ENCODE data around the gene KCNK4.
"Not testable (repeated sequence)": the region's sequence is repeated elsewhere in the genome, so short reads cannot be mapped to it uniquely, and the experiment has no call there.

The KCNK4 gene

GRCh38 chr11:64314146-64314804 lies 23.2 kb downstream of the KCNK4 start:
- peaks cover 2% of the 10 kb centered on the region for H3K79me1 ChIP-seq (ENCODE audit: low read length)
- no peak overlapping the region for H3K4me3 ChIP-seq (ENCODE audit: low read length)
- H3K9ac ChIP-seq (ENCODE audit: low read length), result no peak overlapping the region
- no peak overlapping the region for H3K4ac ChIP-seq (ENCODE audit: low read depth, low read length)
- H2AK5ac ChIP-seq (ENCODE audit: low read length), result no peak overlapping the region
- H3K4me2 ChIP-seq (ENCODE audit: low read length), result no peak overlapping the region
- no peak overlapping the region for H3K23ac ChIP-seq (ENCODE audit: low read length)
- no peak overlapping the region for H3K27ac ChIP-seq (ENCODE audit: low read depth, low read length)
- no peak overlapping the region for H3K18ac ChIP-seq (ENCODE audit: low read length)
- no peak overlapping the region for H2BK15ac ChIP-seq (replicated peaks; ENCODE audit: low read depth)
- H3K79me2 ChIP-seq (ENCODE audit: control insufficient read depth, insufficient read depth, low read length), result peaks cover 4% of the 10 kb centered on the region
- no peaks in the 10 kb centered on the region for H3K36me3 ChIP-seq (ENCODE audit: control insufficient read depth, insufficient read depth, low read length)
- no peak overlapping the region for H4K8ac ChIP-seq (ENCODE audit: low read depth, low read length)
- H2BK120ac ChIP-seq (ENCODE audit: low read depth, low read length), result no peak overlapping the region
- H4K5ac ChIP-seq (ENCODE audit: low read length), result no peak overlapping the region
- H2BK5ac ChIP-seq (ENCODE audit: low read length), result no peak overlapping the region
- no CpG with 5 or more reads among the region's 19 CpGs for WGBS (ENCODE audit: extremely low coverage, insufficient coverage, low lambda C conversion rate)
- DNase-seq, result no peak
- peaks cover 2% of the 10 kb centered on the region for H3K4me1 ChIP-seq (ENCODE audit: control insufficient read depth, low read depth, low read length)
- no peaks in the 10 kb centered on the region for H3K27me3 ChIP-seq (ENCODE audit: insufficient read depth, low read length, poor library complexity)
- H3K56ac ChIP-seq (ENCODE audit: low read length), result no peak overlapping the region

DNA sequence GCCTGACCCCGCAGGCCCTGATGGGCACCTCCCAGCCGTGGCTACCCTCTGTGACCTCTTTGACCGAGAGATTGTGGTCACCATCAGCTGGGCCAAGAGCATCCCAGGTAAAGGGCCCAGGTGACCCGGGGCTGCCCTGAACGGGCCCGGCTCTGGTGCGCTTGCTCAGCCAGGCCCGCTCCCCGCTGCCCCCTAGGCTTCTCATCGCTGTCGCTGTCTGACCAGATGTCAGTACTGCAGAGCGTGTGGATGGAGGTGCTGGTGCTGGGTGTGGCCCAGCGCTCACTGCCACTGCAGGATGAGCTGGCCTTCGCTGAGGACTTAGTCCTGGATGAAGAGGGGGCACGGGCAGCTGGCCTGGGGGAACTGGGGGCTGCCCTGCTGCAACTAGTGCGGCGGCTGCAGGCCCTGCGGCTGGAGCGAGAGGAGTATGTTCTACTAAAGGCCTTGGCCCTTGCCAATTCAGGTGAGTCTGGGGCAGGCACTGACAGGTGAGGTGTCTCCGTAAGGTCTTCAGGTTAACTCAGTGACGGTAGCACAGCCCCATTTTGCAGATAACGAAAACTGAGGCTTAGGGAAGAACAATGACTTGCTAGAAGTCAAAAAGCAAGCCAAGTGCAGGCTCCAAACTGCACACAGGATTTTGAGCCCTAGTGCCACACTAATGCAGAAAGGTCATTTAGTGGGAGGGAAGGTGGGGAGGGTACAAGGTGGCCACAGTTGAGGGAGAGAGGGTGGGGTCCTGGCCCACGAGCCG lies 23.9 kb downstream of the KCNK4 start:
- Histone ChIP-seq H3K36me3 (ENCODE audit: control insufficient read depth, insufficient read depth, low read length) (no peaks in the 10 kb centered on the region), H3K4ac (ENCODE audit: low read depth, low read length) (no peak overlapping the region), H4K8ac (ENCODE audit: low read depth, low read length) (no peak overlapping the region), H3K56ac (ENCODE audit: low read length) (no peak overlapping the region), H3K79me2 (ENCODE audit: control insufficient read depth, insufficient read depth, low read length) (peaks cover 4% of the 10 kb centered on the region), H2BK5ac (ENCODE audit: low read length) (no peak overlapping the region), H3K9ac (ENCODE audit: low read length) (no peak overlapping the region), H3K4me2 (ENCODE audit: low read length) (no peak overlapping the region), H3K4me1 (ENCODE audit: control insufficient read depth, low read depth, low read length) (peaks cover 3% of the 10 kb centered on the region), H3K27me3 (ENCODE audit: insufficient read depth, low read length, poor library complexity) (no peaks in the 10 kb centered on the region), H3K23ac (ENCODE audit: low read length) (no peak overlapping the region), H2AK5ac (ENCODE audit: low read length) (no peak overlapping the region), H2BK15ac (replicated peaks; ENCODE audit: low read depth) (no peak overlapping the region), H4K5ac (ENCODE audit: low read length) (no peak overlapping the region), H3K4me3 (ENCODE audit: low read length) (no peak overlapping the region), H3K79me1 (ENCODE audit: low read length) (peaks cover 5% of the 10 kb centered on the region), H3K27ac (ENCODE audit: low read depth, low read length) (no peak overlapping the region), H3K18ac (ENCODE audit: low read length) (no peak overlapping the region), H2BK120ac (ENCODE audit: low read depth, low read length) (no peak overlapping the region)
- no CpG with 5 or more reads among the region's 24 CpGs for WGBS (ENCODE audit: extremely low coverage, insufficient coverage, low lambda C conversion rate)
- no peak for DNase-seq

DNA sequence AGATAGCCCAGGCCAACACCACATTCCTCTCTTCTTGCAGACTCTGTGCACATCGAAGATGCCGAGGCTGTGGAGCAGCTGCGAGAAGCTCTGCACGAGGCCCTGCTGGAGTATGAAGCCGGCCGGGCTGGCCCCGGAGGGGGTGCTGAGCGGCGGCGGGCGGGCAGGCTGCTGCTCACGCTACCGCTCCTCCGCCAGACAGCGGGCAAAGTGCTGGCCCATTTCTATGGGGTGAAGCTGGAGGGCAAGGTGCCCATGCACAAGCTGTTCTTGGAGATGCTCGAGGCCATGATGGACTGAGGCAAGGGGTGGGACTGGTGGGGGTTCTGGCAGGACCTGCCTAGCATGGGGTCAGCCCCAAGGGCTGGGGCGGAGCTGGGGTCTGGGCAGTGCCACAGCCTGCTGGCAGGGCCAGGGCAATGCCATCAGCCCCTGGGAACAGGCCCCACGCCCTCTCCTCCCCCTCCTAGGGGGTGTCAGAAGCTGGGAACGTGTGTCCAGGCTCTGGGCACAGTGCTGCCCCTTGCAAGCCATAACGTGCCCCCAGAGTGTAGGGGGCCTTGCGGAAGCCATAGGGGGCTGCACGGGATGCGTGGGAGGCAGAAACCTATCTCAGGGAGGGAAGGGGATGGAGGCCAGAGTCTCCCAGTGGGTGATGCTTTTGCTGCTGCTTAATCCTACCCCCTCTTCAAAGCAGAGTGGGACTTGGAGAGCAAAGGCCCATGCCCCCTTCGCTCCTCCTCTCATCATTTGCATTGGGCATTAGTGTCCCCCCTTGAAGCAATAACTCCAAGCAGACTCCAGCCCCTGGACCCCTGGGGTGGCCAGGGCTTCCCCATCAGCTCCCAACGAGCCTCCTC lies 24.8 kb downstream of the KCNK4 start:
- not testable (repeated sequence) for H3K27ac ChIP-seq (ENCODE audit: low read depth, low read length); H3K23ac ChIP-seq (ENCODE audit: low read length)
- WGBS (ENCODE audit: extremely low coverage, insufficient coverage, low lambda C conversion rate), result no CpG with 5 or more reads among the region's 25 CpGs

GRCh38 chr11:64316672-64317324 lies 25.7 kb downstream of the KCNK4 start:
- Histone ChIP-seq H3K18ac (ENCODE audit: low read length) (peak overlapping the region; percentile 84), H3K56ac (ENCODE audit: low read length) (peak overlapping the region; percentile 96), H2BK120ac (ENCODE audit: low read depth, low read length) (no peak overlapping the region), H3K23ac (ENCODE audit: low read length) (peak overlapping the region; percentile 83), H4K8ac (ENCODE audit: low read depth, low read length) (peak overlapping the region; percentile 58), H3K27ac (ENCODE audit: low read depth, low read length) (peak overlapping the region; percentile 86), H4K5ac (ENCODE audit: low read length) (no peak overlapping the region), H3K4me3 (ENCODE audit: low read length) (peak overlapping the region; percentile 91), H3K4me1 (ENCODE audit: control insufficient read depth, low read depth, low read length) (peaks cover 3% of the 10 kb centered on the region), H2BK15ac (replicated peaks; ENCODE audit: low read depth) (no peak overlapping the region), H2AK5ac (ENCODE audit: low read length) (peak overlapping the region; percentile 24), H3K79me1 (ENCODE audit: low read length) (peaks cover 7% of the 10 kb centered on the region), H3K27me3 (ENCODE audit: insufficient read depth, low read length, poor library complexity) (no peaks in the 10 kb centered on the region), H2BK5ac (ENCODE audit: low read length) (peak overlapping the region; percentile 54), H3K9ac (ENCODE audit: low read length) (peak overlapping the region; percentile 93), H3K79me2 (ENCODE audit: control insufficient read depth, insufficient read depth, low read length) (peaks cover 4% of the 10 kb centered on the region), H3K4me2 (ENCODE audit: low read length) (peak overlapping the region; percentile 20), H3K4ac (ENCODE audit: low read depth, low read length) (peak overlapping the region; percentile 57), H3K36me3 (ENCODE audit: control insufficient read depth, insufficient read depth, low read length) (no peaks in the 10 kb centered on the region)
- DNase-seq, result peak; percentile 79
- no CpG with 5 or more reads among the region's 32 CpGs for WGBS (ENCODE audit: extremely low coverage, insufficient coverage, low lambda C conversion rate)

More for the DNA sequence above, 24.8 kb downstream of the KCNK4 start:
- H3K9ac ChIP-seq (ENCODE audit: low read length); H3K4me3 ChIP-seq (ENCODE audit: low read length); H3K79me2 ChIP-seq (ENCODE audit: control insufficient read depth, insufficient read depth, low read length); H3K36me3 ChIP-seq (ENCODE audit: control insufficient read depth, insufficient read depth, low read length); H4K5ac ChIP-seq (ENCODE audit: low read length); H4K8ac ChIP-seq (ENCODE audit: low read depth, low read length); H3K79me1 ChIP-seq (ENCODE audit: low read length); H2BK15ac ChIP-seq (replicated peaks; ENCODE audit: low read depth); H2AK5ac ChIP-seq (ENCODE audit: low read length); H3K4me1 ChIP-seq (ENCODE audit: control insufficient read depth, low read depth, low read length); H3K18ac ChIP-seq (ENCODE audit: low read length); H3K4ac ChIP-seq (ENCODE audit: low read depth, low read length); H3K56ac ChIP-seq (ENCODE audit: low read length); H3K27me3 ChIP-seq (ENCODE audit: insufficient read depth, low read length, poor library complexity); DNase-seq; H3K4me2 ChIP-seq (ENCODE audit: low read length); H2BK120ac ChIP-seq (ENCODE audit: low read depth, low read length); H2BK5ac ChIP-seq (ENCODE audit: low read length): not testable (repeated sequence)

DNA sequence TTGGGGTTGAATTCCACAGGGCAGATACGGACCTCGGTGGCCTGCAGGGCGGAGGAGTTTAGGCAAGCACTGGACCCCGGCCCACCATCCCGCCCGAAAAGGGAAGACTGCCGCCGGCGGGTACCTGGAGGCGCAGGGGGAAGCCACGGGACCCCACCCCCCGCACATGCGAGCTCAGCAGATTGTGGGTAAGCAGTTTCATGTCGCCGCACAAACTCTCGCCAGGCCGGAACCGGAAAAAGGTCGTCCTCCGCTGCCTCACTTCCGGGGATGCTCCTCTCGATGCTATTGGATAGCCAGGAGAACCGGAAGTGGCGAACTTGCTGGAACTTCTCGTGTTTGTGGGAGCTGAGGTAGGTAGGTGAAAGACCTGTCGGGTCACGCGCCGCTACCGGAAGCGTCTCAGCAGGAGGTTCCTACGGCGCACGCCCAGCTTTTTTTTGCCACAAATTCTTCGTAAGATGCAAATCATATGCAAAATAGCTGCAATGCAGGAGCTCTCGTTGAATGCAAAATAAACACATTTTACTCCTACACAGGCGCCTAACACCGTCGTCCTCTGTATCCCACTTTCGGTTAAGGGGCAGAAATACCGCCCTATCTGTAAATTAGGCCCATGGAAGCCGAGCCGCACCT lies 26.3 kb downstream of the KCNK4 start, which contains the start of gene TRMT112:
TSS of gene TRMT112 (minus strand) at position 235 of the 636 bp plus-strand sequence. CDS start at position 202, 33 bp downstream.
- no CpG with 5 or more reads among the region's 43 CpGs for WGBS (ENCODE audit: extremely low coverage, insufficient coverage, low lambda C conversion rate)
- Histone ChIP-seq H4K8ac (ENCODE audit: low read depth, low read length) (peak within 1 kb of the TSS; percentile 93), H3K4me1 (ENCODE audit: control insufficient read depth, low read depth, low read length) (peaks cover 3% of the 10 kb centered on the region), H3K79me1 (ENCODE audit: low read length) (peaks cover 7% of the 10 kb centered on the region), H3K27me3 (ENCODE audit: insufficient read depth, low read length, poor library complexity) (no peaks in the 10 kb centered on the region), H3K56ac (ENCODE audit: low read length) (peak within 1 kb of the TSS; percentile 96), H4K5ac (ENCODE audit: low read length) (no peak within 1 kb of the TSS), H3K36me3 (ENCODE audit: control insufficient read depth, insufficient read depth, low read length) (no peaks in the 10 kb centered on the region), H3K23ac (ENCODE audit: low read length) (peak within 1 kb of the TSS; percentile 83), H2AK5ac (ENCODE audit: low read length) (peak within 1 kb of the TSS; percentile 24), H2BK5ac (ENCODE audit: low read length) (peak within 1 kb of the TSS; percentile 95), H3K79me2 (ENCODE audit: control insufficient read depth, insufficient read depth, low read length) (peaks cover 4% of the 10 kb centered on the region), H3K4me3 (ENCODE audit: low read length) (peak within 1 kb of the TSS; percentile 91), H3K4me2 (ENCODE audit: low read length) (peak within 1 kb of the TSS; percentile 89), H3K27ac (ENCODE audit: low read depth, low read length) (peak within 1 kb of the TSS; percentile 97), H2BK15ac (replicated peaks; ENCODE audit: low read depth) (no peak within 1 kb of the TSS), H3K18ac (ENCODE audit: low read length) (peak within 1 kb of the TSS; percentile 84), H3K4ac (ENCODE audit: low read depth, low read length) (peak within 1 kb of the TSS; percentile 83), H2BK120ac (ENCODE audit: low read depth, low read length) (peak within 1 kb of the TSS; percentile 49), H3K9ac (ENCODE audit: low read length) (peak within 1 kb of the TSS; percentile 93)
- DNase-seq, result peak; percentile 100

All from mesendoderm (in vitro differentiated cells).